SK-N-SH treated with all-trans-retinoic acid at 6 μM for 48 hours (cell line): ENCODE data around the gene GINM1.

ENCODE experiments used
- ATAC-seq: fragments of 200-7000 bp; cut with Tn5 transposase; 3 replicates; pipeline ENCODE4 v1.9.1; 2020; ENCODE audit warnings: mild to moderate bottlenecking, moderate library complexity
- ARNTL ChIP-seq: fragments of 450-650 bp; formaldehyde crosslinking; IDR thresholded peaks from 2 replicates; pipeline ENCODE4 v1.5.0; 2020; ENCODE audit warnings: low read depth, mild to moderate bottlenecking, moderate library complexity, borderline replicate concordance
- BACH2 ChIP-seq: fragments of 250-450 bp; sonication (Bioruptor Pico); IDR thresholded peaks from 2 replicates; pipeline ENCODE4 v1.9.0; 2021; ENCODE audit warnings: mild to moderate bottlenecking, borderline replicate concordance
- CSDC2 ChIP-seq: fragments of 250-450 bp; sonication (Bioruptor Pico); IDR thresholded peaks from 2 replicates; pipeline ENCODE4 v1.5.0; 2020; ENCODE audit warnings: mild to moderate bottlenecking, moderate library complexity
- ESRRG ChIP-seq: fragments of 250-450 bp; sonication (Bioruptor Pico); IDR thresholded peaks from 2 replicates; pipeline ENCODE4 v1.6.1; 2021; ENCODE audit warnings: mild to moderate bottlenecking
- GLIS3 ChIP-seq: fragments of 250-450 bp; sonication (Bioruptor Pico); IDR thresholded peaks from 2 replicates; pipeline ENCODE4 v1.5.0; 2020; ENCODE audit warnings: mild to moderate bottlenecking, moderate library complexity
- ISL1 ChIP-seq: fragments of 250-450 bp; sonication (Bioruptor Pico); IDR thresholded peaks from 2 replicates; pipeline ENCODE4 v2.1.2; 2022; ENCODE audit warnings: mild to moderate bottlenecking, moderate library complexity
- OSR1 ChIP-seq: fragments of 250-450 bp; sonication (Bioruptor Pico); IDR thresholded peaks from 2 replicates; pipeline ENCODE4 v1.8.0; 2022; ENCODE audit warnings: moderate library complexity, mild to moderate bottlenecking, inconsistent platforms
- PPARA ChIP-seq: fragments of 250-450 bp; sonication (Bioruptor Pico); IDR thresholded peaks from 2 replicates; pipeline ENCODE4 v1.5.0; 2020; ENCODE audit warnings: mild to moderate bottlenecking, borderline replicate concordance
- SNAI2 ChIP-seq: fragments of 250-450 bp; sonication (Bioruptor Pico); IDR thresholded peaks from 2 replicates; pipeline ENCODE4 v1.5.0; 2020; ENCODE audit warnings: mild to moderate bottlenecking, moderate library complexity
- TCF4 ChIP-seq: fragments of 250-450 bp; sonication (Bioruptor Pico); IDR thresholded peaks from 2 replicates; pipeline ENCODE4 v1.8.0; 2021; ENCODE audit warnings: mild to moderate bottlenecking, moderate library complexity, borderline replicate concordance
- ZC3H10 ChIP-seq: fragments of 250-450 bp; sonication (Bioruptor Pico); IDR thresholded peaks from 2 replicates; pipeline ENCODE4 v1.5.1; 2021; ENCODE audit warnings: mild to moderate bottlenecking, moderate library complexity
- ZFP3 ChIP-seq: fragments of 250-450 bp; sonication (Bioruptor Pico); IDR thresholded peaks from 2 replicates; pipeline ENCODE4 v1.5.0; 2020; ENCODE audit warnings: mild to moderate bottlenecking, moderate library complexity
- ZFP30 ChIP-seq: fragments of 450-650 bp; formaldehyde crosslinking; IDR thresholded peaks from 2 replicates; pipeline ENCODE4 v1.5.0; 2022; ENCODE audit warnings: mild to moderate bottlenecking, moderate library complexity
- ZNF565 ChIP-seq: fragments of 450-650 bp; formaldehyde crosslinking; conservative IDR thresholded peaks from 2 replicates; pipeline ENCODE4 v1.5.0; 2020; ENCODE audit warnings: low read depth, mild to moderate bottlenecking, moderate library complexity
- ZNF8 ChIP-seq: fragments of 450-650 bp; formaldehyde crosslinking; IDR thresholded peaks from 2 replicates; pipeline ENCODE4 v1.5.0; 2020; ENCODE audit warnings: mild to moderate bottlenecking, moderate library complexity
- TF ChIP-seq, protein P1 (sequence below): fragments of 250-450 bp; sonication (Bioruptor Pico); IDR thresholded peaks from 2 replicates; pipeline ENCODE4 v1.5.1; 2020; ENCODE audit warnings: low read depth, mild to moderate bottlenecking, moderate library complexity
- TF ChIP-seq, protein P2 (sequence below): fragments of 250-450 bp; sonication (Bioruptor Pico); IDR thresholded peaks from 2 replicates; pipeline ENCODE4 v1.5.1; 2021; ENCODE audit warnings: mild to moderate bottlenecking, moderate library complexity
- TF ChIP-seq, protein P3 (sequence below): fragments of 250-450 bp; sonication (Bioruptor Pico); IDR thresholded peaks from 2 replicates; pipeline ENCODE4 v1.8.0; 2021; ENCODE audit warnings: low read depth, mild to moderate bottlenecking, moderate library complexity, borderline replicate concordance
- TF ChIP-seq, protein P4 (sequence below): fragments of 250-450 bp; sonication (Bioruptor Pico); IDR thresholded peaks from 2 replicates; pipeline ENCODE4 v1.8.0; 2020; ENCODE audit warnings: mild to moderate bottlenecking, moderate library complexity, borderline replicate concordance

GINM1 gene

DNA sequence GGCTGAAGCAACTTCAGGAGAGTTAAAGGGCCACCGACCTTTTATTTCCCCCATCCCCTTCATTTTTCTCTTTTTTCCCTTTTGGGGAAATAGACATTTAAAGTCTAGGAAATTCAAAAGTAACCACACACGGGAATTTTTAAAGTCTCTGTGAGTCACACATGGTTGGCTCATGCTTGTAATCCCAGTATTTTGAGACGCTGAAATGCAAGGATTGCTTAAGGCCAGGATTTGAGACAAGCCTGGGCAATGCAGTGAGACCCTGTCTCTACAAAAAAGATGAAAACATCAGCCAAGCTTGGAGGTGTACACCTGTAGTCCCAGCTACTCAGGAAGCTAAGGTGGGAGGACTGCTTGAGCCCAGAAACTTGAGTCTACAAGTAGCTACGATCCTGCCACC is 48.2 kb downstream of the GINM1 start:
- no peak for TF ChIP-seq OSR1 (CRISPR knock-in tag)
- no peak for ATAC-seq

DNA sequence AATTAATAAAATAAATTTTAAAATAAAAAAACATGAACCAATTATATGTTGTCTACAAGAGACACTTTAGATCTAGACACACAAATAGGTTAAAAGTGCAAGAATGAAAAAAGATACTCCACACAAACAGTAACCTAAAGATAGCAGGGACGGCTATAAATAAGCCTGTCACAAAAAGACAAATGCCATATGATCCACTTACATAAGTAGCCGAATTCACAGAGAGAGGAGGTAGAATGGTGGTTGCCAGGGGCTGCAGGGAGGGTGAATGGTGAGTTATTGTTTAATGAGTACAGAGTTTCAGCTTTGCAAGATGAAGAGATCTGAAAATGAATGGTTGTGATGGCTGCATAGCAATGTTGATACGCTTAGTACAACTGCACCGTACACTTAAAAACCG is 49.6 kb downstream of the GINM1 start:
- no peak for TF ChIP-seq ESRRG (CRISPR knock-in tag)
- no peak for TF ChIP-seq ARNTL
- no peak for TF ChIP-seq TCF4 (CRISPR knock-in tag)
- TF ChIP-seq ISL1 = no peak
- TF ChIP-seq, protein P1, sequence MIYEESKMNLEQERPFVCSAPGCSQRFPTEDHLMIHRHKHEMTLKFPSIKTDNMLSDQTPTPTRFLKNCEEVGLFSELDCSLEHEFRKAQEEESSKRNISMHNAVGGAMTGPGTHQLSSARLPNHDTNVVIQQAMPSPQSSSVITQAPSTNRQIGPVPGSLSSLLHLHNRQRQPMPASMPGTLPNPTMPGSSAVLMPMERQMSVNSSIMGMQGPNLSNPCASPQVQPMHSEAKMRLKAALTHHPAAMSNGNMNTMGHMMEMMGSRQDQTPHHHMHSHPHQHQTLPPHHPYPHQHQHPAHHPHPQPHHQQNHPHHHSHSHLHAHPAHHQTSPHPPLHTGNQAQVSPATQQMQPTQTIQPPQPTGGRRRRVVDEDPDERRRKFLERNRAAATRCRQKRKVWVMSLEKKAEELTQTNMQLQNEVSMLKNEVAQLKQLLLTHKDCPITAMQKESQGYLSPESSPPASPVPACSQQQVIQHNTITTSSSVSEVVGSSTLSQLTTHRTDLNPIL (CRISPR knock-in tag) = no peak
- TF ChIP-seq ZFP30 (CRISPR knock-in tag) = no peak
- TF ChIP-seq CSDC2 (CRISPR knock-in tag) = no peak
- TF ChIP-seq, protein P2, sequence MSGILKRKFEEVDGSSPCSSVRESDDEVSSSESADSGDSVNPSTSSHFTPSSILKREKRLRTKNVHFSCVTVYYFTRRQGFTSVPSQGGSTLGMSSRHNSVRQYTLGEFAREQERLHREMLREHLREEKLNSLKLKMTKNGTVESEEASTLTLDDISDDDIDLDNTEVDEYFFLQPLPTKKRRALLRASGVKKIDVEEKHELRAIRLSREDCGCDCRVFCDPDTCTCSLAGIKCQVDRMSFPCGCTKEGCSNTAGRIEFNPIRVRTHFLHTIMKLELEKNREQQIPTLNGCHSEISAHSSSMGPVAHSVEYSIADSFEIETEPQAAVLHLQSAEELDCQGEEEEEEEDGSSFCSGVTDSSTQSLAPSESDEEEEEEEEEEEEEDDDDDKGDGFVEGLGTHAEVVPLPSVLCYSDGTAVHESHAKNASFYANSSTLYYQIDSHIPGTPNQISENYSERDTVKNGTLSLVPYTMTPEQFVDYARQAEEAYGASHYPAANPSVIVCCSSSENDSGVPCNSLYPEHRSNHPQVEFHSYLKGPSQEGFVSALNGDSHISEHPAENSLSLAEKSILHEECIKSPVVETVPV (CRISPR knock-in tag) = no peak
- no peak for TF ChIP-seq ZNF8 (CRISPR knock-in tag)
- TF ChIP-seq, protein P3, sequence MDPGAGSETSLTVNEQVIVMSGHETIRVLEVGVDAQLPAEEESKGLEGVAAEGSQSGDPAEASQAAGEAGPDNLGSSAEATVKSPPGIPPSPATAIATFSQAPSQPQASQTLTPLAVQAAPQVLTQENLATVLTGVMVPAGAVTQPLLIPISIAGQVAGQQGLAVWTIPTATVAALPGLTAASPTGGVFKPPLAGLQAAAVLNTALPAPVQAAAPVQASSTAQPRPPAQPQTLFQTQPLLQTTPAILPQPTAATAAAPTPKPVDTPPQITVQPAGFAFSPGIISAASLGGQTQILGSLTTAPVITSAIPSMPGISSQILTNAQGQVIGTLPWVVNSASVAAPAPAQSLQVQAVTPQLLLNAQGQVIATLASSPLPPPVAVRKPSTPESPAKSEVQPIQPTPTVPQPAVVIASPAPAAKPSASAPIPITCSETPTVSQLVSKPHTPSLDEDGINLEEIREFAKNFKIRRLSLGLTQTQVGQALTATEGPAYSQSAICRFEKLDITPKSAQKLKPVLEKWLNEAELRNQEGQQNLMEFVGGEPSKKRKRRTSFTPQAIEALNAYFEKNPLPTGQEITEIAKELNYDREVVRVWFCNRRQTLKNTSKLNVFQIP (CRISPR knock-in tag) = no peak
- no peak for TF ChIP-seq SNAI2 (CRISPR knock-in tag)
- TF ChIP-seq ZFP3 (CRISPR knock-in tag) = no peak
- TF ChIP-seq ZC3H10 = no peak
- TF ChIP-seq PPARA = no peak
- no peak for ATAC-seq

DNA sequence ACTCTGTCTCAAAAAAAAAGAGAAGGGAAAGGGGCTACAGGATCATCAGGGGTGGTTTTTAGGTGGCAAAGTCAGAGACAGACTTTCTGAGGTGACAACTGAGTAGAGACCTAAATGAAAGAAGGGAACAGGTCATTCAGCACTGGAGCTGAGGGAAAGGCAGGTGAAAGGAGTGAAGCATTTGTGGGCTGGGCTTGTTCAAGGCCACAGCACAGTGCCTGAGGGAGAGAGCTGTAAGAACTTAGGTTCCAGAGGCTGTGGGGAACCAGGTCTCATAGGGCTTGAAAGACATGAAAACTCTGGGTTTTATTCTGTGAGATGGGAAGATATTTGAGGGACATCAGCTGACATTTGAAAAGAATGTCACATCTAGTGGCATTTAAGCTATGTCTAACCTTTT is 61.5 kb downstream of the GINM1 start:
- ATAC-seq = no peak
- TF ChIP-seq ZFP3 (CRISPR knock-in tag) (no peak), GLIS3 (CRISPR knock-in tag) (no peak), ESRRG (CRISPR knock-in tag) (no peak), PPARA (no peak), TCF4 (CRISPR knock-in tag) (no peak), OSR1 (CRISPR knock-in tag) (no peak), ISL1 (no peak), ZNF565 (CRISPR knock-in tag) (no peak)
- TF ChIP-seq, protein P4, sequence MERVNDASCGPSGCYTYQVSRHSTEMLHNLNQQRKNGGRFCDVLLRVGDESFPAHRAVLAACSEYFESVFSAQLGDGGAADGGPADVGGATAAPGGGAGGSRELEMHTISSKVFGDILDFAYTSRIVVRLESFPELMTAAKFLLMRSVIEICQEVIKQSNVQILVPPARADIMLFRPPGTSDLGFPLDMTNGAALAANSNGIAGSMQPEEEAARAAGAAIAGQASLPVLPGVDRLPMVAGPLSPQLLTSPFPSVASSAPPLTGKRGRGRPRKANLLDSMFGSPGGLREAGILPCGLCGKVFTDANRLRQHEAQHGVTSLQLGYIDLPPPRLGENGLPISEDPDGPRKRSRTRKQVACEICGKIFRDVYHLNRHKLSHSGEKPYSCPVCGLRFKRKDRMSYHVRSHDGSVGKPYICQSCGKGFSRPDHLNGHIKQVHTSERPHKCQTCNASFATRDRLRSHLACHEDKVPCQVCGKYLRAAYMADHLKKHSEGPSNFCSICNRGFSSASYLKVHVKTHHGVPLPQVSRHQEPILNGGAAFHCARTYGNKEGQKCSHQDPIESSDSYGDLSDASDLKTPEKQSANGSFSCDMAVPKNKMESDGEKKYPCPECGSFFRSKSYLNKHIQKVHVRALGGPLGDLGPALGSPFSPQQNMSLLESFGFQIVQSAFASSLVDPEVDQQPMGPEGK (CRISPR knock-in tag) = no peak
- TF ChIP-seq, protein P3 (CRISPR knock-in tag) = no peak

DNA sequence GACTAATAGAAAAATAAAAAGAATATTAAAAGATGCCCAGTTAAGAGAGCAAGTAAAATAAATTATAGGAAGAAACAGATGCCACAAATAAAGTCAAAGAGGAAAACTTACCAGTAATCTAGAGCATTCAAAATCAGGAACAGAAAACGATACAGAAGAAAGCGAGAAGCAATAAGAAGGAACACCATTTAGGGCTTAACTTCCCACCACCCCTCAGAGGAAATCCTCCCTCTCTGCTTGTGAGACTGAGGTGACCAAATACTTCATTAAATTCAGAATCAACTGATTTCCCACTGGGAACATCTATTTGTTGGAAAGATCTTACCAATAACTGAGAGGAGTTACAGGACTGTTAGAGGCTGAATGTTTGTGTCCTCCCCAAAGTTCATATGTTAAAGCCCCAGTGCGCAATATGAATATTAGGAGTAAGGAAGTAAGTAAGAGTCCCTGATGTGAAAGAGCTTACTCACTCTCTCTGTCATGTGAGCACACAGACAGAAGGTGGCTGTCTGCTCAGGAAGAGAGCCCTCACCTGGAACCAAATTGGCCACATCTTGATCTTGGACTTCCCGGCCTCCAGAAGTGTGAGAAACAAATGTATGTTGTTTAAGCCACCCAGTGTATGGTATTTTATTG is 62.8 kb downstream of the GINM1 start:
- no peak for TF ChIP-seq ZFP3 (CRISPR knock-in tag)
- TF ChIP-seq, protein P3 (CRISPR knock-in tag) = no peak
- TF ChIP-seq, protein P1 (CRISPR knock-in tag) = no peak
- no peak for TF ChIP-seq OSR1 (CRISPR knock-in tag)
- no peak for TF ChIP-seq BACH2 (CRISPR knock-in tag)
- TF ChIP-seq, protein P2 (CRISPR knock-in tag) = no peak
- no peak for TF ChIP-seq GLIS3 (CRISPR knock-in tag)
- TF ChIP-seq TCF4 (CRISPR knock-in tag) = no peak
- no peak for TF ChIP-seq ARNTL
- TF ChIP-seq ZNF8 (CRISPR knock-in tag) = no peak
- no peak for ATAC-seq
